GM21526 (cell line): ENCODE results near the gene TMEM244.
"Not testable (repeated sequence)": the region's sequence is repeated elsewhere in the genome, so short reads cannot be mapped to it uniquely, and the experiment has no call there.

ENCODE experiments used
- ATAC-seq: cut with Tn5 transposase; IDR thresholded peaks from one replicate; pipeline ENCODE4 v1.9.1; 2021; ENCODE audit warnings: moderate library complexity; ENCODE audit not compliant: unreplicated experiment, low FRiP score

The TMEM244 gene

DNA sequence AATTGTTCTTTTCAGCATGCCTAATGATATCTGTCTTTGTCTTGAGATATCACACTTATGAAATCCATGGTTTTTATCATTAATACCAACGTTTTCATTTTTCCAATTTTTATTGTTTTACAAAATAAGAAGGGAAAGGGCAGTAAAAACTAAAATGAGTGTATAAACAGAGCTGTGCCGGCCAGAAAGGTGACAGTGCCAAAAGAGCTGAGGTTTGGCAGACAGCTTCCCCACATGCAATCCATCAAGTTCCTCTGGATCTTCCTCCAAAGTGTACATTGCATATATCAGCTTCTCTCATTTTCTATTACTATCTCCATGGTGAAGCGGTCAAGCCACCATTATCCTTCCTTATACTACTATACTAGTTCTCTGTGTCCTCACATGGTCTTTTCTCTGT, 10.1 kb upstream of the TMEM244 start:
- ATAC-seq = no peak

GRCh38 chr6:129867403-129867802, 6.3 kb upstream of the TMEM244 start:
- ATAC-seq = no peak

- no peak for ATAC-seq
Measured at GRCh38 chr6:129866688-129867087, 5.6 kb upstream of the TMEM244 start.

- ATAC-seq = no peak
Measured at GRCh38 chr6:129866256-129866655, 5.1 kb upstream of the TMEM244 start.

DNA sequence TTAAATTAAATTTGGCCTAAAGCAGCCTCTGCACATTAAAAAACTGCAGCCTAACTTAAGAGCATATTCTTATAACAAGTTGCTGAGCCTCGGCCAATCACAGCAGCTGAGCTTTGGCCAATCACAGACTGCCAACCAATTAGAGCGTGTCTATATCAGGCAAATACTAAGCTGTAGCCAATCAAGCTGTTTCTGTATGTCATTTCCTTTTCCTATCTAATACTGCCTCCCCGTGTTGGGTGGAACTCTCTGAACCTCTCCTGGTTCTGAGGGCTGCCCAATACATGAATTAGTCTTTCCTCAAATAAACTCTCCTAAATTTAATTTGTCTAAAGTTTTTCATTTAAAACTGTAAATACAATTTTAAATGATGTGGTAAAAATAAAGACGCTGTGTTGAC, 3.9 kb upstream of the TMEM244 start:
- ATAC-seq = no peak

DNA sequence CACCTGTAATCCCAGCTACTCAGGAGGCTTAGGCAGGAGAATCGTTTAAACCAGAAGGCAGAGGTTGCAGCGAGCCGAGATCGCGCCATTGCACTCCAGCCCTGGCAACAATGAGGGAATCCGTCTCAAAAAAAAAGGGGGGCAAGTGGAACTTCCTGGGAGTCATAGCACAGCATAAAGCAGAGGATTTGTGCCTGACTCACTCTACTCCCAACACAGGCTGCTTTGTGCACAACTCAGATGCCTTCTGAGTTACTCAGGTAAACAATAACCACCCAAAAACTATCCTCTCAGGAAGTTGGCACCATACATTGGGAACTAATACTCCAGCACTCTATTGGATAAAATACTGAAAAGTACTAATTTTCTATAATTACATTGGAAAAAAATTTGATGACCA, 2.5 kb upstream of the TMEM244 start:
- ATAC-seq = no peak

GRCh38 chr6:129859524-129859923, 1.6 kb downstream of the TMEM244 start:
- ATAC-seq = no peak

DNA sequence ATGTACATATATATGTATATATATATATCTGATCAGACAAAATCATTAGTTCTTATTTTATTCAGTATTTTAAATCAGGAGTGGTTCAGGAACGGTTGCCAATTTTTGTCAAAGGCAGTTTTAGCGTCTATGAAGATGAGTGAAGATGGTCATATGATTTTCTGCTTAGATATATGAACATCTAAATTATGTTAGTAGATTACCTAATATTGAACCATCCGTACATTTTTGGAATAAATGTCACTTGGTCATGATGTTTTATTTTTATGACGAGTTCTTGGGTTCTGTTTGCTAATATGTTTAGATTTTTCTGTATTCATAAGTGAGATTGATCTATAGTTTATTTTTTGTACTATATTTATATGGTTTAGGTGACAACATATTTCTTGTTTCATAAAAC, 3.3 kb downstream of the TMEM244 start:
- ATAC-seq = no peak

DNA sequence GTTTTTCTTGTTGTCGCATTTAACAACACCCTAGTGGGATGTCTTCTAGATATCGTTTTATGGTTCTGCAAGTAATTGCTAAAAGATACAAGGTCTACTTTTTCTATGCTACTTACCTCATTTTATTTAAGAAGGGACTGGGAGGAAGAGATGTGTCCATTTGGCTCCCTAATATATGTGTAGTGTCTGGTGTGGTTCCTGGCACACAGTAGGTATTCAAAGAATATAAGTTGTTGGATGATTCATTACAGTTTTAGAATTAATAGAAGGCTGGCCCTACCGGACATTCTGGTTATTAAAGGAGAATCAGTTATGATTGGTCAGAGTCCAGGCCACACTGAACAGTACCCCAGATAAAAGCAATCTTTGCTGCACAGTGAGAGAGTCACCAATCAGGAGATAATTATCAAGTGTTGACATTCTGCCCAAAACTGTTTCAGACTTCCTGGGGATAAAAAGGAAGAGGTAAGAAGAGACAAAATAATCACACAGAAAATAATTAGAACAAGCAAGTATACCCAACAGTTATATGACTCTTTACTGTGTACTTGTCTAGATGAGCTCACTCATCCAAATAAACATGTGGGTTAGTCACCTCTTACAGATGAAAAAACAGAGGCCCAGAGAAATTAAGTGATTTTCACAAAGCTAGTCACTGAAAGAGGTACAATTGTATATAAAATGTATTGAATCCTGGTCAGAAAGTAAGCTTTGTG, 7.0 kb downstream of the TMEM244 start:
- ATAC-seq = no peak

DNA sequence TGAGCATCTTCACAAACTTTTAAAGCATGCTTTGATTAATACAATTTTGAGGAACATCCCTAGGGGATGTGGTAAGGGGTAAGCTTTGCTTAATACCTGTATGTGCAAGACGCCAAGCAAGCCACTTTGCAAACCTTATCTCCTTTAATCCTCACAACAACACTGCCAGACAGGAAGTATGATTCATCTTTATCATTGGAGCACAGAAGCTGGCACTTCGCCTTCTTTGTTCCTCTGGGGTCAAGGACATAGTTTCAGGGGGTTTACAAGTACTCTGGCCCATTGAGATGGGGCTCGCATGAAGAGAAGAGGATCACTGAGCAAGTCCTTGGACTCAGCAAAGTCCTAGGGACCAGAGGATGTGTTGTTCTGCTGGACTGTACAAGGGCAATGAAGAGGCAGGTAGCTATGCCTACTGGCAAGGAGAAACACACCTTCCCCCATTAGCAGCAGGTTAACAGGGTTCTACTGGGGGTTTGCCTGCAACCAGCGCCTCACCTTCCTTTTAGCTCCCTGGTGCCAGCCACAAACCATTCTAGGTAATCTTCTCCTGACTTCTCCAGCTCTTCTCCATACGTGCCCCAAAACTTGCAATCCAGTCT, 8.8 kb downstream of the TMEM244 start:
- ATAC-seq = no peak

DNA sequence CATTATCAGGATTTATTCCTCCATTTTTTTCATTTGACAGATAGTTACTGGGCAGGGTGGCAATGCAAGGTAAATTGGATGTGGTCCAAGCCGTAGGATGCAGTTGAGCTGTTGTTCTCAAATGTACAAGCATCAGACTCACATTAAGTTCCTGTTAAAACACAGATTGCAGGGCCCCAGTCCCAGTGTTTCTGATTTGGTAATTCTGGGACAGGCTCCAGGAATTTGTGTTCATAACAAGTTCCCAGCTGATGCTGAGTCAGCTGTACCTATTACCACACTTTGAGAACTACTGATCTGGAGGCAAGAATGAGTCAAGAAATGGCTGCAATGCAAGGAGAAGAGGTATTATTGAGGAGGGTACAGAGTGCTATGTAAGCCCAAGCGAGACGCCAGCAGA, 11.7 kb downstream of the TMEM244 start:
- ATAC-seq = no peak

- no peak for ATAC-seq
Measured at GRCh38 chr6:129846761-129847160, 14.4 kb downstream of the TMEM244 start.

- no peak for ATAC-seq
Measured at GRCh38 chr6:129845696-129846095, 15.4 kb downstream of the TMEM244 start.

- ATAC-seq = no peak
Measured at GRCh38 chr6:129844118-129844891, 16.8 kb downstream of the TMEM244 start.

- no peak for ATAC-seq
Measured at GRCh38 chr6:129843573-129843972, 17.5 kb downstream of the TMEM244 start.

DNA sequence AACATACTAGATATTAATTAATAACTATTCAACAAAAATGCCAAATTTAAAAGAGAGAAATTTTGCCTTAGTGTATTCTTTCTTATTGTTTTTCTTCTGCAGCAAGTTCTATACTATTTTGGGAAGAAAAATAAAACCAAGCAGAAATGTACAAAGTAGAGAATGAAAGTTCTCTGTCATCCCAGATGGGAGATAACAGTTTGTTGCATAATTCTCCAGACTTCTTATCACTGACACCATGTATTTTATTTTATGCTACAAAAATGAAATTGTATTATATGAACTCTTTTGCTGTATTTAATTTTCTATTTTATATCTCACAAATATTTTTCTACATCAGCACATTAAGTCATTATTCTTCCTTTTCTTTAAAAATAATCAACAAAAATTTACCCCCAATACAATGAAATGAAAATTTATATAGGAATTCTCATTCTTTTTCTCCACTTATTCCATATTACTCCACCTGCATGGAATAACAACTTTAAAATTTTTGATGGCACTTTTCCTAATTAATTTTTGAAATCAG, 18.2 kb downstream of the TMEM244 start:
- ATAC-seq = no peak

DNA sequence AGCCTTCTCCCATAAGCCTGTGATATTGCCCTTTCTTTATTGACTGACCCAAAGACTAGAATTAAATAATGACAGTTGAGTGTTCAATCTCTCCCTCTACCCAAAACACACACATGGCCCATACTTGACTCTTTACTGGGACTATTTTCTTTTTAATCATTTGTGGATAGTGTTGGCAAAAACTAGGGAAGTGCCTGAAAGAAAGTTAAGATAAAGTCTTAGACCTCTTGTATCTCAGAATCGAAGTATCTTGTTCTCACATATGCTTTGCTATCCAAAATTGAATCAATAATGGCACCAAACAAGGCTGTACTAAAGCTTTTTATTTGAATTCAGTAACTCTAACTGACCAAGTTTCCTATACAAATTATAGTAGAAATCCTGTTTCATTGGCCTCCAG, 19.0 kb downstream of the TMEM244 start:
- ATAC-seq = no peak

DNA sequence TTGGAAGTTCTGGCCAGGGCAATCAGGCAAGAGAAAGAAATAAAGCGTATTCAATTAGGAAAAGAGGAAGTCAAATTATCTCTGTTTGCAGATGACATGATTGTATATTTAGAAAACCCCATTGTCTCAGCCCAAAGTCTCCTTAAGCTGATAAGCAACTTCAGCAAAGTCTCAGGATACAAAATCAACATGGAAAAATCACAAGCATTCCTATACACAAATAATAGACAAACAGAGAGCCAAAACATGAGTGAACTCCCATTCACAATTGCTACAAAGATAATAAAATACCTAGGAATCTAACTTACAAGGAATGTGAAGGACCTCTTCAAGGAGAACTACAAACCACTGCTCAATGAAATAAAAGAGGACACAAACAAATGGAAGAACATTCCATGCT, 21.6 kb downstream of the TMEM244 start:
- not testable (repeated sequence) for ATAC-seq

DNA sequence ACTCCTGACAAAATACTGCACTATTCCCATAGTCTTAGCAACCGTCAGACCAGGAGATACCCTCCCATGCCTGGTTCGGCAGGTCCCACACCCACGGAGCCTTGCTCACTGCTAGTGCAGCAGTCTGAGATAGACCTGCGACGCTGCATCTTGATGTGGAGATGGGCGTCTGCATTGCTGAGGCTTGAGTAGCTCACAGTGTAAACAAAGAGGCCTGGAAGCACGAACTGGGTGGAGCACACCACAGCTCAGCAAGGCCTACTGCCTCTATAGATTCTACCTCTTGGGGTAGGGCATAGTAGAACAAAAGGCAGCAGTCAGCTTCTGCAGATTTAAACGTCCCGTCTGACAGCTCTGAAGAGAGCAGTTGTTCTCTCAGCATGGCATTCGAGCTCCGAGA, 25.4 kb downstream of the TMEM244 start:
- no peak for ATAC-seq

- ATAC-seq = no peak
Measured at GRCh38 chr6:129832299-129832698, 28.8 kb downstream of the TMEM244 start.

GRCh38 chr6:129828229-129828628, 32.9 kb downstream of the TMEM244 start:
- ATAC-seq = no peak
